Middle frontal gyrus (tissue), 1 donor: ENCODE results near the gene CPLANE2.
"Not testable (repeated sequence)": the region's sequence is repeated elsewhere in the genome, so short reads cannot be mapped to it uniquely, and the experiment has no call there.

Experiments
- DNase-seq: peaks from one replicate; pipeline ENCODE4 v3.0.0-alpha.2; 2015; ENCODE audit warnings: low spot score; ENCODE audit errors: extremely low spot score

Gene CPLANE2

GRCh38 chr1:16236511-16237342, at the start of gene CPLANE2:
CPLANE2 (minus strand) TSS chr1:16237183; CDS start chr1:16236742, 441 bp downstream.
- DNase-seq, result peak; percentile 82

- no peak for DNase-seq
Observed at GRCh38 chr1:16286122-16286521, 49.1 kb upstream of the CPLANE2 start.

GRCh38 chr1:16281765-16282164, 44.8 kb upstream of the CPLANE2 start:
- DNase-seq, result no peak

GRCh38 chr1:16279186-16279585, 42.2 kb upstream of the CPLANE2 start:
- DNase-seq, result no peak

- DNase-seq, result no peak
Observed at GRCh38 chr1:16276302-16277030, 39.5 kb upstream of the CPLANE2 start.

- DNase-seq, result no peak
Observed at GRCh38 chr1:16275591-16275990, 38.6 kb upstream of the CPLANE2 start.

- no peak for DNase-seq
Observed at GRCh38 chr1:16267690-16268180, 30.8 kb upstream of the CPLANE2 start.

- no peak for DNase-seq
Observed at GRCh38 chr1:16266411-16267118, 29.6 kb upstream of the CPLANE2 start.

GRCh38 chr1:16262067-16262466, 25.1 kb upstream of the CPLANE2 start:
- DNase-seq, result no peak

- DNase-seq, result no peak
Observed at GRCh38 chr1:16260814-16261213, 23.8 kb upstream of the CPLANE2 start.

GRCh38 chr1:16258591-16259135, 21.7 kb upstream of the CPLANE2 start:
- no peak for DNase-seq

GRCh38 chr1:16257968-16258367, 21.0 kb upstream of the CPLANE2 start:
- DNase-seq, result no peak

- DNase-seq, result not testable (repeated sequence)
Observed at GRCh38 chr1:16257556-16257955, 20.6 kb upstream of the CPLANE2 start.

- DNase-seq, result no peak
Observed at GRCh38 chr1:16256478-16256877, 19.5 kb upstream of the CPLANE2 start.

- DNase-seq, result no peak
Observed at GRCh38 chr1:16254263-16254928, 17.4 kb upstream of the CPLANE2 start.

- no peak for DNase-seq
Observed at GRCh38 chr1:16253332-16253922, 16.4 kb upstream of the CPLANE2 start.

GRCh38 chr1:16252912-16253311, 15.9 kb upstream of the CPLANE2 start:
- DNase-seq, result no peak

- DNase-seq, result no peak
Observed at GRCh38 chr1:16251381-16251780, 14.4 kb upstream of the CPLANE2 start.

- no peak for DNase-seq
Observed at GRCh38 chr1:16250524-16251251, 13.7 kb upstream of the CPLANE2 start.
